ENCODE results near the gene CD48. TPM values are rescaled to one million over a fixed set of nuclear protein-coding genes. Genes with fewer than 3 reads are reported as not detected.
A peak's percentile ranks its signal among the peaks of the same experiment; 100 is the strongest.
"Not testable (repeated sequence)": the region's sequence is repeated elsewhere in the genome, so short reads cannot be mapped to it uniquely, and the experiment has no call there.

The CD48 gene
- total RNA-seq, 6 donors from 2014 or later, result 9.4 to 32.1 (median 16.3) TPM

DNA sequence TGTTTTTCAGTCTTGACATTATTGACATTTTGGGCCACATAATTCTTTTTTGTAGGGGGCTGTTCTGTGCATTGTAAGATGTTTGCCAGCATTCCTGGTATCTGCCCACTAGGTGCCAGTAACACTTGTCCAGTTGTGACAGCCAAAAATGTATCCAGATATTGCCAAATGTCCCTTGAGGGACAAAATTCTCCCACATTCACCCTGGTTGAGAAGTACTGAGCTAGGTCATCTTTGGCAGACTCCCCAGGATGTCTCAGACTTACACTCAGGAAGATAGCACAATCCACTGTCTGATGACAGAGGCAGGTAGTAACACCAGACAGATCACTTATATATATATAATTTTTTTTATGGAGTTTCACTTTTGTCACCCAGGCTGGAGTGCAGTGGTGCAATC lies 5.9 kb downstream of the CD48 start:
- Histone ChIP-seq H3K27me3 (no peaks in the 10 kb centered on the region), H3K9me3 (no peaks in the 10 kb centered on the region), H3K4me3 (no peak overlapping the region), H3K27ac (peak overlapping the region in 2 of 4 donors; percentile 8 to 76), H3K4me1 (peaks cover 5 to 26% (median 13%) of the 10 kb centered on the region in 4 donors), H3K36me3 (no peaks in the 10 kb centered on the region)
- no peak for DNase-seq
- TF ChIP-seq POLR2A (IDR thresholded peaks at IDR 0.05) (no peak), EP300 (IDR thresholded peaks at IDR 0.05) (no peak), POLR2AphosphoS5 (IDR thresholded peaks at IDR 0.05) (no peak)
- TF ChIP-seq, protein P1, sequence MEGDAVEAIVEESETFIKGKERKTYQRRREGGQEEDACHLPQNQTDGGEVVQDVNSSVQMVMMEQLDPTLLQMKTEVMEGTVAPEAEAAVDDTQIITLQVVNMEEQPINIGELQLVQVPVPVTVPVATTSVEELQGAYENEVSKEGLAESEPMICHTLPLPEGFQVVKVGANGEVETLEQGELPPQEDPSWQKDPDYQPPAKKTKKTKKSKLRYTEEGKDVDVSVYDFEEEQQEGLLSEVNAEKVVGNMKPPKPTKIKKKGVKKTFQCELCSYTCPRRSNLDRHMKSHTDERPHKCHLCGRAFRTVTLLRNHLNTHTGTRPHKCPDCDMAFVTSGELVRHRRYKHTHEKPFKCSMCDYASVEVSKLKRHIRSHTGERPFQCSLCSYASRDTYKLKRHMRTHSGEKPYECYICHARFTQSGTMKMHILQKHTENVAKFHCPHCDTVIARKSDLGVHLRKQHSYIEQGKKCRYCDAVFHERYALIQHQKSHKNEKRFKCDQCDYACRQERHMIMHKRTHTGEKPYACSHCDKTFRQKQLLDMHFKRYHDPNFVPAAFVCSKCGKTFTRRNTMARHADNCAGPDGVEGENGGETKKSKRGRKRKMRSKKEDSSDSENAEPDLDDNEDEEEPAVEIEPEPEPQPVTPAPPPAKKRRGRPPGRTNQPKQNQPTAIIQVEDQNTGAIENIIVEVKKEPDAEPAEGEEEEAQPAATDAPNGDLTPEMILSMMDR (IDR thresholded peaks at IDR 0.05), result no peak
- no peak for ATAC-seq (ENCODE audit: low FRiP score in 2 of 2)

DNA sequence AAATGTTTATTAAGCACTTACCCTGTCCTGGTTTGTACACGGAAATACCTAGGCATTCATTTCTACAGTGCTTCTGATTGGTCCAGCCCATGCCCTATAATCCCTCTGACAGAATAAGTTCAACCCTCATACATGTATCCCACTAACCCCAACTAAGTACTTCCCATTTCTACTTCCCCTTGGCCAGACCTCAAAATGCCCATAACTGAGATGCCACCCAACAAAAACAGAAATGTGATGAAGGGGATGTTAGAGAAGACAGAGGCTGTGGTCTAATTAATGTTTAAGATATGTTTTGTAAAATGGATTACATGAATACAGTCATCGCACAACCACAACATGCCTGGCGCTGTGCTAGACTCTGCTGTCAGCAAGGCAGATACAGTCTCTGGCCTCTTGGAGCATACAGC lies 6.4 kb downstream of the CD48 start:
- not testable (repeated sequence) for H3K4me3 ChIP-seq, H3K36me3 ChIP-seq, DNase-seq, H3K27me3 ChIP-seq, H3K9me3 ChIP-seq
- WGBS, 2 donors, result 58 to 68% methylated on average over 3 of the region's 3 CpGs
- H3K4me1 ChIP-seq, result peaks cover 5 to 26% (median 13%) of the 10 kb centered on the region in 4 donors
- H3K27ac ChIP-seq, result peak overlapping the region in 2 of 4 donors; percentile 8 to 76
- ATAC-seq (ENCODE audit: low FRiP score in 2 of 2), result peak; percentile 83 to 85

DNA sequence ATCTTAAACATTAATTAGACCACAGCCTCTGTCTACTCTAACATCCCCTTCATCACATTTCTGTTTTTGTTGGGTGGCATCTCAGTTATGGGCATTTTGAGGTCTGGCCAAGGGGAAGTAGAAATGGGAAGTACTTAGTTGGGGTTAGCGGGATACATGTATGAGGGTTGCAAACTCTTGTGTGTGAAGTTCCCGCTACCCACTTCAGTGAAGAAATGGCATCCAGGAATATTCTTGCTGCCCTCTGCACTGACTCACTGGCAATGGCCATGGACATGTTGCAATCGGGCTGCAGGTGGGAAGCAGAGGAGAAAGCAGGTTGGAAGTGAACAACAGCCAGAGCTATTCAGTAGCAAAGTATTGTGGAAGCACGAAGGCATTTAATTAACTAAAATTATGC lies 7.4 kb downstream of the CD48 start:
- TF ChIP-seq POLR2A (IDR thresholded peaks at IDR 0.05) (no peak), EP300 (IDR thresholded peaks at IDR 0.05) (no peak), POLR2AphosphoS5 (IDR thresholded peaks at IDR 0.05) (peak; percentile 70 to 73)
- TF ChIP-seq, protein P1 (IDR thresholded peaks at IDR 0.05), result no peak
- 57 to 76% methylated on average over 4 of the region's 4 CpGs for WGBS, 2 donors
- peak; percentile 82 to 89 for ATAC-seq (ENCODE audit: low FRiP score in 2 of 2)

DNA sequence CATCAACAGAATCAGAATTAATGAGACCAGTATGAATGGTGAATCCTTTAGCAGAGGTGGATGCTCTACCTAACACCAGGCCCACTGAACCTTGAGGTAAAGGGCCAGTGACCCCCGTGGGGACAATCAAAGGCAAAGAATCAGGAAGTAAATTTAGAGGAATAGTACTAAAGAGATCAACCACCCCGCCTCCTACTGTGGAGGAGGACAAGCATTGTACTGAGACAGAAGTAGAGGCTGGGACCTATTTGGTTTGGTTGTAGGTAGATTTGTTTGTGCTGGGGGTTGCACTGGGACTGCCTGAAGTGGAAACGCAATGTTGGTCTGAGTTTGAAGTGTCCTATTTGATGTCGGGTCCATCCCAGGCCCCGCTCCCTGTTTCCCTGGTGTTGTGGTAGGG lies 9.5 kb downstream of the CD48 start:
- DNase-seq (no peak), ATAC-seq (ENCODE audit: low FRiP score in 2 of 2) (no peak)
- peaks cover 3 to 18% (median 9%) of the 10 kb centered on the region in 4 donors for H3K4me1 ChIP-seq
- no peak overlapping the region for H3K27ac ChIP-seq
- H3K4me3 ChIP-seq, result no peak overlapping the region
- no peaks in the 10 kb centered on the region for H3K9me3 ChIP-seq
- no peak for TF ChIP-seq POLR2A (IDR thresholded peaks at IDR 0.05)
- TF ChIP-seq POLR2AphosphoS5 (IDR thresholded peaks at IDR 0.05), result no peak
- TF ChIP-seq EP300 (IDR thresholded peaks at IDR 0.05), result no peak
- TF ChIP-seq, protein P1 (IDR thresholded peaks at IDR 0.05), result no peak
- WGBS, 2 donors, result 80 to 83% methylated on average over 5 of the region's 5 CpGs
- H3K27me3 ChIP-seq, result no peaks in the 10 kb centered on the region
- no peaks in the 10 kb centered on the region for H3K36me3 ChIP-seq

More for the DNA sequence above, 7.4 kb downstream of the CD48 start:
- peak overlapping the region in 2 of 4 donors; percentile 7 to 8 for H3K27ac ChIP-seq
- H3K36me3 ChIP-seq, result no peaks in the 10 kb centered on the region
- no peak overlapping the region for H3K4me3 ChIP-seq
- DNase-seq, result peak in 1 of 2 donors; percentile 78
- no peaks in the 10 kb centered on the region for H3K27me3 ChIP-seq
- H3K4me1 ChIP-seq, result peaks cover 5 to 26% (median 13%) of the 10 kb centered on the region in 4 donors
- H3K9me3 ChIP-seq, result no peaks in the 10 kb centered on the region

DNA sequence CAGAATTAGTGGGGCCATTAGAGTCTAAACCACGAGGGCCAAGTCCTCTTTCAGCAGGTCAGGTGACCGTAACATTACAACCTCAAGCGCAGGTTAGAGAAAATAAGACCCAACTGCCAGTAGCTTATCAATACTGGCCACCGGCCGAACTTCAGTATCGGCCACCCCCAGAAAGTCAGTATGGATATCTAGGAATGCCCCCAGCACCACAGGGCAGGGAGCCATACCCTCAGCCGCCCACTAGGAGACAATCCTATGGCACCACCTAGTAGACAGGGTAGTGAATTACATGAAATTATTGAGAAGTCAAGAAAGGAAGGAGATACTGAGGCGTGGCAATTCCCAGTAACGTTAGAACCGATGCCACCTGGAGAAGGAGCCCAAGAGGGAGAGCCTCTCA lies 19.2 kb downstream of the CD48 start:
- H3K36me3 ChIP-seq; H3K4me3 ChIP-seq; H3K27me3 ChIP-seq; H3K9me3 ChIP-seq; DNase-seq; ATAC-seq (ENCODE audit: low FRiP score in 2 of 2); H3K4me1 ChIP-seq; H3K27ac ChIP-seq: not testable (repeated sequence)
- TF ChIP-seq, protein P1 (IDR thresholded peaks at IDR 0.05), result peak in 1 of 6 experiments; percentile 9
- WGBS, 2 donors, result 85 to 86% methylated on average over 10 of the region's 10 CpGs

Measured in upper lobe of left lung (tissue), 6 donors.